GM19397 (cell line): ENCODE data around the gene ABTB2.
A peak's percentile ranks its signal among the peaks of the same experiment; 100 is the strongest.

Source experiments
- ATAC-seq: cut with Tn5 transposase; IDR thresholded peaks from one replicate; pipeline ENCODE4 v1.9.1; 2021; ENCODE audit warnings: mild to moderate bottlenecking, moderate library complexity; ENCODE audit not compliant: unreplicated experiment

The ABTB2 gene

DNA sequence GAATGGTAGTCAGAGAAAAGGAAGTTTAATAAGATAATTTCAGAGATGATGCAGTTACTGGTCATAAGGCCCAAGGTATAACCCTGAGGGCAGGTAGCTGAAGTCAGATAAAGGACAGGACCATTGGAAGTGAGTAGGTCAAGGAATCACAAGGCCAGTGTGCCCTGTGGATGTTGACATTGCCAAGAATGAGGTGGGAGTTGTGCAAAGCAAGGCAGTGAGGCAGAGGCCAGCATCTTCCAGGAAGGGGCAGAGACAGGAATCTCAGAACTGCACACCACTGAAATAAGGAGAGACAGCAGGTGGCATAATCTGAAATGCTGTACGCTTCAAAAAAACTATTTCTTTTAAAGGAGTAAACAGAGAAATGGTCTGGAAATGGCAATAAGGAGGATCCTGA lies 61.4 kb downstream of the ABTB2 start:
- no peak for ATAC-seq

DNA sequence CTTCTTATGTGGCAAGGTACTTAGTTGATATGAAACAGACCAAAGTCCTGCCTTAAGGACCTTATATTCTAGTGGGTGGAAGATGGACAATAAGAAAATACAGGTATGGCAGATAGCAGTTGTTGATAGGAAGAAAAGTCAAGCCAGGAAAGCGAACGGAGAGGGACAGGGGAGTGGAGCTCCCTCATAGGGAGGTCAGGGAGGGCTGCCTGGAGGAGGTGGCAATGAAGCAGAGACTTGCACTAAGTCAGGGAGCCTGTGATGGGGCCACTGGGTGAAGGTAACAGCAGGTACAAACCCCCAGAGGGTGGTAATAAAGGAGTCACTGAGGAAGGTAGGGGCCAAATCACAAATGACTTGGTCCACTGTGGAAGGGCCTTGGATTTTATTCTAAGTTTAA lies 65.3 kb downstream of the ABTB2 start:
- no peak for ATAC-seq

GRCh38 chr11:34292111-34292510 lies 65.7 kb downstream of the ABTB2 start:
- no peak for ATAC-seq

DNA sequence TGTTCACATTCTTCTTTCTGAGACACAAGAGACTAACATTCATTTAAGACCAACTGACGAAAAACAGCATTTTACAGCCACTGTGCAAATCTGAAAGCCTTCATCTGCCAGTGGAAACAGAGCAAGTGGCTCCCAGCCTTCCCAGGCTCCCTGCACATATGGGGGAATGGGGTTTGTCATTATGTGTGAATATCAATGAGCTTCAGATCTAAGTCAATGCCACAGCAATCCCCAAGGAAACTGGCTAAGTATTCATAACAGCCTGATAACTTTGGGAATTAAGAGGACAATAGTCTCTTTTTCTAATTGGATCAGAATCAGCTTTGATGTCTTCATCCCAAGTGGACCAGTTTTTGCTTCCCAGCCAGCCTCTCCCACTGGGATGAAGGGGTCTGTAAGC lies 66.9 kb downstream of the ABTB2 start:
- ATAC-seq: no peak

GRCh38 chr11:34288492-34288891 lies 69.3 kb downstream of the ABTB2 start:
- no peak for ATAC-seq

GRCh38 chr11:34284811-34285481 lies 72.9 kb downstream of the ABTB2 start:
- ATAC-seq: no peak

- ATAC-seq: no peak
These were observed 73.7 kb downstream of the ABTB2 start for GRCh38 chr11:34284156-34284555.

DNA sequence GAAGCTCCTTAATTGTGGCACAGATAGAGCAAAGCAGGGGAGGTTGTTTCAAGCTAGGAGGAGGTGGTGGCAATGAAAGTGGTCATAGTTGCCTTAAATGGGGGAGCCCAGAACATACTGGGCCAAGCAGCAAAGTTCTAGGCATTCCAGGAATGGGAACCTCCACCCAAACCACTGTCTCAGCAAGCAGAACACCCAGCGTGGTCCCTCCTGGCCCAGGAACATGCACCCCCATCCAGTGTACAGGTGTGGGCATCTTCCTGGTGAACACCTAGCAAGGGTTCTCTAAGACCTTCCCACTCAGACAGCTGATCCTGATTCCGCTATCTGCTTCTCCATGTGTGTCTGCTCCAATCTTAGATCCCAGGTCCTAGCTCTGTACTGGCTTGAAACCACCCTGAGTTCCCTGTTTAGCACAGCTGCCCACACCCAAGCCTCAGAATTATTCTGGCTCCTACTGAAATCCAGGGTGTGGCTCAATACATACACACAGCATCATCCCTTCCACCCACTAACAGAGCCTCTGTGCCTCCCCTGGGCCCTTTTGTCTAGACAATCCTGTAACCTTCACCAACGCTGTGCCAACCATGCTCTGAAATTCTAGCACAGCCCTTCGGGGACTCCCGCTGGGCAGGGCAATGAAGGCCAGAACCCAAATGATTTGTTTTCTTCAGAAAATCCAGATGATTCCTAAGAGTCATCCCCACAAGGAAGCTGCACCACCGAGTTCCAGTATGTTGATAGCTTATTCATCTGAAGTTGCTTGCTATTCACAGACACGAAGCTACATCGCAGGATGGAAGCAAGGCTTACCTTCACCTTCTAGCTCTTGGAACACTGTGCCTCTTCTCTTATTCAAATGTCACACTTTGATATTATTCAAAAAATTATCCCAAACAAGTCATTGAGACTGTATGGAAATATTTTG lies 76.6 kb downstream of the ABTB2 start:
- no peak for ATAC-seq

DNA sequence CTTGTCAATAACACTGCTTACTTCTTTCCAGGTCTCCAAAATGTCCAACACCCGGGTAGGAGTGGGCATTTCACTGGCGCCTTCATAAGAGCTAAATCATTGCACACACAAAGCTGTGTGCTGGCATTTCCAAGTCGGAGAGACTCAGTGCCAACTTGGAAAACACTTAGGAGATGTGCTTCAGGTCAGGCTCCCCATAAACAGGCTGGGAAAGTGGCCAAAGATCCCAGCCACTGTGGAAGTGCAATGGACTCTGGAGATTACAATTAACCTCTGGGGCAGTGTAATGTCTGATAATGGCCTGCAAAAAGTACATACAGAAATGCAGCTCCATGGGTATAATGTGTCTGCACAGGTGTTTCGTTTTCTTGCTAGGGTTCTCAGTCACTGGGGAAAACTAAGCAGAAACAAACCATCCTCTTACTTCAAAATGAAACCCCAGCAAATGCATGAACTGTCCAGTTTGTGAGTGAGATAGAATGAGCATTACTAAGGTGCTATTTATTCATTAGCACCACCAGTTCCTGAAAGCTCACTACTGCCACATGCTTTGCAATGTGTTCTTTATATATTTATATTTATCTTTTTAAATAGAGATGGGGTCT lies 79.0 kb downstream of the ABTB2 start:
- peak; percentile 71 for ATAC-seq

- no peak for ATAC-seq
These were observed 79.6 kb downstream of the ABTB2 start for GRCh38 chr11:34278175-34278574.

DNA sequence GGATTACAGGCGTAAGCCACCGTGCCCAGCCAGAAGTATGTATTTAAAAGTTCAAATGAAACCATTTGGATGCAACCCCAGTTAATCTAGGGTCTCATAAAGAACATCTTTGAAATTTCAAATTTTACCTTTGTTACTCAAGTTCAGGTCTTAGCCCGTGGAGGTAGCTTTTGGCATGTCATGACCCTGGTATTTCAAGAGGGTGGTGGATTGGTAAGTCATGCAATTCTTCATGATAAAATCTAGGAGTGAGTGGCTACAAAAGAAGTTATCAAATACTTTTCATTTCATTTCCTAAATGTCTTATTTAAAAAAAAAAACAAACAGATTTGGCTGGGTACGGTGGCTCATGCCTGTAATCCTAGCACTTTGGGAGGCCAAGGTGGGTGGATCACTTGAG lies 80.6 kb downstream of the ABTB2 start:
- ATAC-seq: no peak

DNA sequence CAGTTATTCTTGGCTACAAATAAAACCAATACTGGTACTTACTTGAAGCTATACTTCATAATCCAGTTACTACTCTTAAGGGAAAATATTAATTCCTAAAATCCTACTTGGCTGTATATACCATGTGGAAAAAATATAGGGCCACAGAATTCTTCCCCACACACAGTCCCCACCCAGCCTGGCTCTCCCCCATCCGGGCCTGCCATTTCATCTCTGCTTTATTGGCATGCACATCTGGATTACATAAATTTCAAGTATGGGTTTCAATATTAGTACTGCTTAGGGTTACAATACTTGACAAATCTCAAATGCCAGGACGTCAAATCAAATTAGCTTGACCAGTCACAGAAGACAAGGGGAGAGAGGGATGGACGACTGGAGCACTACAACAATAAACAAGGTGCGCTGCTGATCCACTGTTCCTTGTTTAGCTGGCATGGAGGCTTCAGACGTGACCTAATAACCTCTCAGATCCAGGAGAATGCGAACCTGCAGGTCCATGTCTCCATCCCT lies 81.4 kb downstream of the ABTB2 start:
- no peak for ATAC-seq

- no peak for ATAC-seq
These were observed 82.3 kb downstream of the ABTB2 start for GRCh38 chr11:34275486-34275885.

DNA sequence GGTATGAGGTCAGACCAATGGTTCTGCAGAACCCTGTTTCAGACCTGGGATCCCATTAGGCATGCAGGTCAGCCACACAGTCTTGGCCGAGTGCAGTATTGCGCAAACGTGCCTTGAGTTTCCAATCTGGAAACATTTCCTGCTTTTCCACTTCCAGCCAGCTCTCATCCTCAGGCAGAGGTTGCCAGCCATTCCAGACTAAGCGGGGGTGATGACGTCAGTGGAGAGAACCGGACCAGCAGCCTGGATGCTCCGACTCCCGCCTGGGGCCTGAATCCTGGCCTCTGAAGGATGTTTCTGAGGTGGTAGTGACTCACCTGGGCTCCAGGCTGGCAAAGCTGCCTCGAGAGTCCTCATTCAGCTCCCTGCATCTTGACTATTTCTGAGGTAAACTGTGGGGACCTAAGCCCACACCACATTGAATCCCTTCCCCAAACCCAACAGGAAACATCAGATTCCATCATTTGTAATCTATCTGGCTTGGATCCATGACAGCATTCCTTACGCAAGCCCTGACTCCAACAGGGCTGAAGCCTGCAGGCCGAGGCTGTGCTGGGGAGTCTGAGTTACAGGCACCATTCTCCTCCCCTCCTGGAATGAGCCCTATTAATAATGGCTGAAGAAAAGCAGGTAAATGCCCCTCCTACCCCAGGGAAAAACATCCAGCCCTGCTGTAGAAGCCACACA lies 83.0 kb downstream of the ABTB2 start:
- no peak for ATAC-seq

GRCh38 chr11:34273099-34273498 lies 84.7 kb downstream of the ABTB2 start:
- ATAC-seq: no peak

- ATAC-seq: no peak
These were observed 86.1 kb downstream of the ABTB2 start for GRCh38 chr11:34271727-34272126.

- ATAC-seq: no peak
These were observed 87.1 kb downstream of the ABTB2 start for GRCh38 chr11:34270711-34271110.

DNA sequence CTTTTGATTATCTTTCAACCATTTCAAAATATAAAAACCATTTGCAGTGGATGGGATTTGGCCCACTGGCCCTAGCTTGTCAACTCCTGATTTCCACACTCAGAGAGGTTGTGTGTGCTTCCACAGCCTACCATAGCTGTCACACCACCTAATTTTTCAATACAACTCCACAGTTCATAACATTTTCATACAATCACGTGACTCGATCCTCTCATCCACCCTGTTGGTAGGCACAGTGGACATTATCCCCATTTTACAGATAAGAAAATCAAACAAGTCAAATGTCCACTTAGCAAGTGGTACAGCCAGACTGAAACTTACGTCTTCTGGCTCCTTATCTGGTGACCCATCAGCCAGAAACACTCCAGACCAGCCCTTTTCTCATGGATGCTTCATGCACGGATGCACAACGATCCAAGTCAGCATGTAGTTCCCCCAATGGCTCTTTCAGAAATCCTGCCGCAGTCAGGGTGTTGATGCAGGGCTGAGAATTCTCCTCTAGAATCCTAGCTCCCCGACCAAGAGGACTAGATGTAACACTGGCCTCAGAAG lies 88.0 kb downstream of the ABTB2 start:
- no peak for ATAC-seq

- ATAC-seq: no peak
These were observed 88.8 kb downstream of the ABTB2 start for GRCh38 chr11:34268906-34269430.

DNA sequence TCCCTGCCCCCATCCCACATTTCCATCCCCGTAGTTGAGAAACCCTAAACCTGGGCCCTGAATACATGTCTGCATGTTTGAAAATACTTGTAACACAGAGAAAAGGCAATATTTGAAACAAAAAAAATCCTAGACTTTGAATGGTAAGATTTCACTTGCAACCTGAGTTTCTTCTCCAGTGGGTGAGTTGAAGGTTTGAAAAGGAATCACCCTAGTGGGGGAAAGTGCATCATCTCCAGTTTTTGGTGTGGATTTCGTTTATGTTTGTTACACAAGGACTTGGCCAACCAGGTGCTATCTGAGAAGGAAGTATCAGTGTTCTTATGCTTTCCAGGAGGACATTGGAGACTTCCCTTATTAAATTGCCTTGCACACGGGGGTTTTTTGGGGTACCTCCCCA lies 90.4 kb downstream of the ABTB2 start:
- ATAC-seq: no peak

DNA sequence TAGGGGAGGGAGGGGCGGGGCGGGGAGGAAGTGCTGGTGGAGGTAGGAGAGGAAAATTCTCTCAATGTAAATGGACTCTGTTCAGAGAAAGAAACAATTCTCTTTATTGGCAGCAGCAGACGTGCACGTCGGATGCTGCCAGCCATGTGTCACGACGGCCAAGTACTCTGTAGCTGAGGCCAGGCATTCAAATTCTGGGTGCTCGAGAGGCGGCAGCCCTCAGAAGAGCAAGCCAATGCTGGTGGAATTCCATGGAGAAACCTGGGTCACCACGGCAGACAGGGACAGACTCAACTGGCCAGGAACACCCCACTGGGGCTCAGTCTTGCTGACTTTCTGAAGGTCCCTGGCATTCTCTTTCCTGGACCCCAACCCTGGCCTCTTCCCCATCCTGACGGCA lies 90.8 kb downstream of the ABTB2 start:
- no peak for ATAC-seq
